ENCODE data around the gene ARL4C.

The ARL4C gene

DNA sequence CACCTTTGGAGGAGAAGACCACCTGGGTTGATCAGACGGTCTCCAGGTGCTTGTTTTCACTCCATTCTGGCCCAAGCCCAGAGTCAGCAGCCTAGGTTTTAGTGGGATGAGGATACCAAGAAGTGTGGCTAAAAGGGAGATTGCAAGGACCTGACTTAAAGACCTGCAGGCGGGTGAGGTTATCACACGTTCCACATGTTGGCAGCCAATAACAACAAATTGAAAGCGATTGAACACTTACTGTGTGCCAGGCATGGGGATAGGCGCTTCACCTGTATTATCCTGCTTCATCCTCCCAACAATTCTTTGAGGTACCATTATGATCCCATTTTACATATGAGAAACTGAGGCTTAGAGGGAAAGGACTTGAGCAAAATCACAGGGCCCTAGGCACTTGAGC, 5.0 kb downstream of the ARL4C start:
- TF ChIP-seq CTCF (conservative IDR thresholded peaks at IDR 0.05; ENCODE audit: low read depth, low read length): no peak
- H3K4me3 ChIP-seq (ENCODE audit: low read depth, low read length): no peak overlapping the region
- DNase-seq (ENCODE audit: low read depth): no peak

GRCh38 chr2:234491281-234491680, 5.6 kb downstream of the ARL4C start:
- no peak for TF ChIP-seq CTCF (conservative IDR thresholded peaks at IDR 0.05; ENCODE audit: low read depth, low read length)
- H3K4me3 ChIP-seq (ENCODE audit: low read depth, low read length): no peak overlapping the region
- DNase-seq (ENCODE audit: low read depth): no peak

DNA sequence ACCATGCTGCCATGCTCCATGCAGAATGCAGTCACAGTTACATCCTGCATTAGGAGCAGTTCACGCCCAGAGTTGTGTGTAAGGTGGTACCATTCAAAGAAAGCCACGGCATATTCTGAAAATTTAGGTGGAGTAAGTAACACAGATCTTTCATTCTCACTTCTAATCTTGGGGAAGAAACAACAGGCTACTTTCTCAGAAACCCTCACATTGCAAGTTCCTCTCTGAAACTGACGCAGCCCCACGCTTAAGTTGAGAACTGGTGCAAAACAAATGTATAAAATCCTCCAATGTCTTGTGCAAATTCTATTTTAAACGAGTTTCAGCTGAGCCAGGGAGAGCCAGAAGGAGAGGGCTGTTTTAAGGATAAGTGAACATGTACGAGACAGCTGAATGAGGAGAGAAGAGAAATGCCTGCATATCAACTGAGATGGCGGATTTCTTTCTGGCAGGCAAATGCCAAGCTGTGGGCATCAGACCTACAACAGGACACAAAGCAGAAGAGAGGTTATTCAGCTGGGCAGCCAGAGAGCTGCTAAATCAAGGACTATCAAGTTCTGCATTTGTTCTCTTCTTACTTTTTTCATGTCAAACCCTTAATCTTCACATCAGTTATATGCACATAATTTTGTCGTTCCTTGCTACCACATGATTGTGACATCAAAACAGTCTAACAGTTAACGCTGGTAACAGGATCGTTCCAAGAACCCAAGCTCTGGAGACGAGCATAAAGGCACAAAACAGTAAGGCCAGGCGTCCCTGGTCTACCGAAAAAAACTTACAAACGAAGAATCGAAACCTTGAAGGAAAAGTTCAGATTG, 6.4 kb downstream of the ARL4C start:
- TF ChIP-seq CTCF (conservative IDR thresholded peaks at IDR 0.05; ENCODE audit: low read depth, low read length): no peak
- no peak for DNase-seq (ENCODE audit: low read depth)
- H3K4me3 ChIP-seq (ENCODE audit: low read depth, low read length): no peak overlapping the region

DNA sequence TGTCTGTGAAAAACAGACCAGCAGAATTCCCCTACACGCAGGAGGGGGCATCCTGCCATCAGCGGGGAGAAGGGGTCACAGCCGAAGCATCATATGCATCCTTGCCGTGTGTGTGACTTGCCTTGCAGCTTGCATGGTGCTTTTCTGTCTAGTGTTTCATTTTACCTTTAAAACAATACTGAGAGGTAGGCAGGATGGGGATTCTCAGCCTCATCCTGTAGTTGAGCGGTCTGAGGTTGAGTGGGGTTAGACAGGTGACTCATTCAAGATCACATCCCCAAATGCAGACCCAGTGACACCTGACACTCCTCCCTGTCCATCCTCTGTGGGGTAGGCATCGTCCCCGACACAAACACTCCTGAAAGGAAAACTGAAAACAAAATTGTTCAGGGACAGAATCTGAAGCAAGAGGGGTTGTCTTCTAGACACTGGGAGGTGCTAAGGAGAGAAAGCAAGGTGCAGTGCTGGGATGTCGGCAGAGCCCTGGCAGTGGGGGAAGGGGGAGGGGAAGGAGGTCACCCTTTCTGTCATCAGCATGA, 7.9 kb downstream of the ARL4C start:
- DNase-seq (ENCODE audit: low read depth): no peak
- no peak overlapping the region for H3K4me3 ChIP-seq (ENCODE audit: low read depth, low read length)
- no peak for TF ChIP-seq CTCF (conservative IDR thresholded peaks at IDR 0.05; ENCODE audit: low read depth, low read length)

DNA sequence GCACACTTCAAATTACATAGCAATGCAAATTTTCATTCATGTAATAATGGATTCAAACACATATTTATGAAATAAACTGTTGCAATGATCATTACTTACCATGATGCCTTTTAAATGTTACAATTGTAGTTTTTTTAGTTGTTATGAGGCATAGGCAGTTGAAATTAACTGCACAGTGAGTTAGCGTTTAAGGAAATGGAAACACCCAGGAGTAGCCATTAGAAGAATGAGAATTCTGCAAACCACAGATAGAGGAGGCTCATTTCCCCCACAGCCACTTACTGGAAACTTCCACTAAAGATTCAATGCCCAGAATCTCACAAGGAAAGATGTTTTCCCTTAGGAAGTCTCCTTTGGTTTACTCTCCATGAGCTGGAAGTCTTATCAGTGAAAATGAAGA, 8.4 kb downstream of the ARL4C start:
- H3K4me3 ChIP-seq (ENCODE audit: low read depth, low read length): no peak overlapping the region
- DNase-seq (ENCODE audit: low read depth): no peak
- no peak for TF ChIP-seq CTCF (conservative IDR thresholded peaks at IDR 0.05; ENCODE audit: low read depth, low read length)

DNA sequence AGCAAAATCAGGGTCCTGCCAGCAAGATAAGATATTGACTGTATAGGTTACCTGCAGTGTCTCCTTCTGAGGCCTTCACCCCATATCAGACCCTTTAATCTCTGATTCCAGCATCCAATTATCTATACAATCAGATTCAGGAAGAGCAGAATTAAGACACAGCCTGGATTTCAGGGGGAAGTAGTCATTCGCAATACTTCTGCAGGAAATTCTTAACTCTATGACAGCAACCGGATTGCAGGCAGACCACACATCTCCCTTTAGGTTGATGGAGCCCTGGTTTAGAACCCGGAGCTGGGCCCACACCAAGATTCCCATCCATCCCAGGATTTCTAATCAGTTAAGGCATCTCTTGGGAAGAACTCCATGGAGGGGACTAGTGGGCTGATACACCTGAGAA, 9.5 kb downstream of the ARL4C start:
- DNase-seq (ENCODE audit: low read depth): no peak
- no peak overlapping the region for H3K4me3 ChIP-seq (ENCODE audit: low read depth, low read length)
- no peak for TF ChIP-seq CTCF (conservative IDR thresholded peaks at IDR 0.05; ENCODE audit: low read depth, low read length)

All from choroid plexus epithelial cell (primary cell).